HCT116 (cell line): ENCODE results near the gene ZNF624. TPM values are rescaled to one million over a fixed set of nuclear protein-coding genes. Genes with fewer than 3 reads are reported as not detected.

Experiments
- ATAC-seq: fragments of 200-7000 bp; cut with Tn5 transposase; 2 replicates; pipeline ENCODE4 v1.9.1; 2020; ENCODE audit warnings: mild to moderate bottlenecking, moderate library complexity
- BruUV-seq: library from RNA; stranded (reverse); fragments of 400-500 nt; replicated peaks from 2 replicates; lab custom pipeline; 2021; lab: Mats Ljungman, UMichigan
- CTCF ChIA-PET: fragments of 300-600 bp; sonication (Branson Sonifier 250); formaldehyde crosslinking; loops from one replicate; lab custom pipeline; 2021; ENCODE audit warnings: antibody characterized with exemption; lab: Charles Lee
- POLR2A ChIA-PET: fragments of 300-600, 350-600 bp; sonication (Branson Sonifier 250); formaldehyde crosslinking; loops from one replicate; lab custom pipeline; 2021; ENCODE audit warnings: antibody characterized with exemption; lab: Charles Lee
- RAD21 ChIA-PET, 2 experiments: fragments of 300-600 bp; sonication (Branson Sonifier 250); formaldehyde crosslinking; loops; one replicate each; lab custom pipeline; 2023; ENCODE audit warnings: low total read pairs in 2 of 2; ENCODE audit not compliant: uncharacterized antibody in 2 of 2, unreplicated experiment in 2 of 2, low non-redundant PET in 1 of 2; lab: Charles Lee
- DNase-seq: peaks from one replicate; pipeline ENCODE4 v3.0.0-alpha.2; 2010; ENCODE audit warnings: low read depth, low spot score
- H2AFZ ChIP-seq: fragments of 200-600 bp; shearing (Covaris generic), sonication (generic); 2 replicates; pipeline ENCODE4 v1.6.1; 2017; ENCODE audit warnings: low read depth, mixed run types, mixed read lengths, antibody characterized with exemption, low read length; ENCODE audit not compliant: poor library complexity, severe bottlenecking
- H3K27ac ChIP-seq: 2 replicates; pipeline ENCODE4 v1.5.1; 2012; ENCODE audit warnings: low read depth, low read length
- H3K27me3 ChIP-seq: fragments of 200-600 bp; sonication (generic); 2 replicates; pipeline ENCODE4 v1.6.1; 2016; ENCODE audit warnings: mixed run types, low read length, mixed read lengths; ENCODE audit not compliant: insufficient read depth
- H3K36me3 ChIP-seq, 2 experiments: fragments of 200-500 bp in 1 of 2; fragments of 200-600 bp in 1 of 2; sonication (Bioruptor generic) in 1 of 2; sonication (generic) in 1 of 2; 2 replicates each; pipeline versions ENCODE4 v1.5.1 to v1.6.1; 2014 to 2016; ENCODE audit warnings: low read length in 2 of 2, inconsistent platforms in 1 of 2, mixed read lengths in 1 of 2, mixed run types in 1 of 2; ENCODE audit not compliant: insufficient read depth in 2 of 2, control insufficient read depth in 1 of 2
- H3K4me1 ChIP-seq, 2 experiments: fragments of 200-600 bp in 1 of 2; sonication (generic) in 1 of 2; 2 replicates each; pipeline versions ENCODE4 v1.5.1 to v1.6.1; 2012 to 2017; ENCODE audit warnings: low read length in 2 of 2, inconsistent platforms in 1 of 2, mild to moderate bottlenecking in 1 of 2, mixed read lengths in 1 of 2, mixed run types in 1 of 2, moderate library complexity in 1 of 2; ENCODE audit not compliant: insufficient read depth in 2 of 2, control insufficient read depth in 1 of 2
- H3K4me2 ChIP-seq: fragments of 200-600 bp; sonication (generic); 2 replicates; pipeline ENCODE4 v1.6.1; 2017; ENCODE audit warnings: mixed run types, low read length, mixed read lengths
- H3K4me3 ChIP-seq, 2 experiments: fragments of 200-600 bp in 1 of 2; sonication (generic) in 1 of 2; replicated peaks in 1 of 2; 2 replicates each; pipeline ENCODE4 v1.5.1; 2011 to 2016; ENCODE audit warnings: low read length in 2 of 2, control low read depth in 1 of 2, low read depth in 1 of 2, mild to moderate bottlenecking in 1 of 2, mixed read lengths in 1 of 2, mixed run types in 1 of 2
- H3K79me2 ChIP-seq: fragments of 200-600 bp; sonication (generic); 2 replicates; pipeline ENCODE4 v1.6.1; 2017; ENCODE audit warnings: mild to moderate bottlenecking, mixed run types, low read length, moderate library complexity, mixed read lengths; ENCODE audit not compliant: insufficient read depth
- H3K9ac ChIP-seq: fragments of 200-600 bp; sonication (generic); 2 replicates; pipeline ENCODE4 v1.6.1; 2016; ENCODE audit warnings: low read length, mixed read lengths
- H3K9me2 ChIP-seq: fragments of 200-600 bp; sonication (generic), shearing (Covaris generic); 2 replicates; pipeline ENCODE4 v1.6.1; 2017; ENCODE audit warnings: mixed run types, mild to moderate bottlenecking, moderate library complexity; ENCODE audit not compliant: insufficient read depth
- H3K9me3 ChIP-seq, 2 experiments: fragments of 200-500 bp in 1 of 2; fragments of 200-600 bp in 1 of 2; sonication (Bioruptor generic) in 1 of 2; sonication (generic) in 1 of 2; 2 replicates each; pipeline ENCODE4 v1.6.1; 2014 to 2017; ENCODE audit warnings: low read length in 2 of 2, mixed read lengths in 2 of 2, inconsistent platforms in 1 of 2, low read depth in 1 of 2, mild to moderate bottlenecking in 1 of 2, mixed run types in 1 of 2, moderate library complexity in 1 of 2; ENCODE audit not compliant: control insufficient read depth in 1 of 2, insufficient read depth in 1 of 2
- H4K20me1 ChIP-seq: fragments of 200-600 bp; sonication (generic), shearing (Covaris generic); 2 replicates; pipeline ENCODE4 v1.6.1; 2017; ENCODE audit warnings: mixed run types, mild to moderate bottlenecking, moderate library complexity; ENCODE audit not compliant: insufficient read depth
- CBX3 ChIP-seq: IDR thresholded peaks from 2 replicates; pipeline ENCODE4 v1.6.1; 2012; ENCODE audit warnings: low read depth
- CTCF ChIP-seq, 3 experiments: fragments of 200-600 bp in 1 of 3; sonication (generic) in 1 of 3; IDR thresholded peaks in 2 of 3; conservative IDR thresholded peaks in 1 of 3; 2 replicates each; pipeline ENCODE4 v1.5.1; 2012 to 2017; ENCODE audit warnings: low read depth in 2 of 3, low read length in 2 of 3, antibody characterized with exemption in 1 of 3, borderline replicate concordance in 1 of 3, control low read depth in 1 of 3, mild to moderate bottlenecking in 1 of 3, mixed read lengths in 1 of 3, mixed run types in 1 of 3, moderate library complexity in 1 of 3; ENCODE audit not compliant: insufficient read depth in 1 of 3
- EGR1 ChIP-seq: IDR thresholded peaks from 2 replicates; pipeline ENCODE4 v1.6.1; 2012; ENCODE audit warnings: low read depth
- ELF1 ChIP-seq: IDR thresholded peaks from 2 replicates; pipeline ENCODE4 v1.6.1; 2012; ENCODE audit warnings: low read depth, borderline replicate concordance
- EZH2 ChIP-seq: fragments of 200-600 bp; sonication (generic); IDR thresholded peaks from 2 replicates; pipeline ENCODE4 v1.6.1; 2017; ENCODE audit warnings: antibody characterized with exemption, mixed run types
- EZH2phosphoT487 ChIP-seq: fragments of 200-600 bp; IDR thresholded peaks from 2 replicates; pipeline ENCODE4 v1.6.1; 2018; ENCODE audit warnings: antibody characterized with exemption, borderline replicate concordance
- FOSL1 ChIP-seq: IDR thresholded peaks from 2 replicates; pipeline ENCODE4 v1.6.1; 2012; ENCODE audit warnings: low read depth
- JUND ChIP-seq: IDR thresholded peaks from 2 replicates; pipeline ENCODE4 v1.6.1; 2012
- POLR2AphosphoS5 ChIP-seq: IDR thresholded peaks from 2 replicates; pipeline ENCODE4 v1.6.1; 2011; ENCODE audit warnings: mild to moderate bottlenecking, low read depth, low read length, moderate library complexity
- RAD21 ChIP-seq: IDR thresholded peaks from 2 replicates; pipeline ENCODE4 v1.6.1; 2012; ENCODE audit warnings: low read depth, mild to moderate bottlenecking
- SP1 ChIP-seq: IDR thresholded peaks from 2 replicates; pipeline ENCODE4 v1.6.1; 2012; ENCODE audit warnings: low read depth
- TCF7L2 ChIP-seq: IDR thresholded peaks from 2 replicates; pipeline ENCODE4 v1.7.0; 2011; ENCODE audit warnings: borderline replicate concordance, inconsistent platforms; ENCODE audit not compliant: insufficient read depth, insufficient read length; ENCODE audit errors: extremely low read depth
- YY1 ChIP-seq: IDR thresholded peaks from 2 replicates; pipeline ENCODE4 v1.6.1; 2011; ENCODE audit warnings: low read length, low read depth, moderate library complexity, mild to moderate bottlenecking; ENCODE audit not compliant: insufficient replicate concordance; ENCODE audit errors: extremely low read depth
- ZFX ChIP-seq: fragments of 450-650 bp; IDR thresholded peaks from 2 replicates; pipeline ENCODE4 v1.6.1; 2017
- intact Hi-C: fragments of 100-400 bp; cut with micrococcal nuclease; formaldehyde crosslinking; loops from 2 replicates; pipeline ENCODE4 v1.10.0; 2022
- total RNA-seq: library from RNA; stranded (reverse); gene quantifications from one replicate; pipeline ENCODE4 v1.2.1, GENCODE V29; 2021; ENCODE audit not compliant: unreplicated experiment
- TF ChIP-seq, protein P1 (sequence below): IDR thresholded peaks from 2 replicates; pipeline ENCODE4 v1.6.1; 2011; ENCODE audit warnings: mild to moderate bottlenecking, low read length, moderate library complexity; ENCODE audit not compliant: insufficient replicate concordance; ENCODE audit errors: extremely low read depth

The ZNF624 gene
- total RNA-seq, 1 experiment from 2014 or later, result 2.9 TPM

DNA sequence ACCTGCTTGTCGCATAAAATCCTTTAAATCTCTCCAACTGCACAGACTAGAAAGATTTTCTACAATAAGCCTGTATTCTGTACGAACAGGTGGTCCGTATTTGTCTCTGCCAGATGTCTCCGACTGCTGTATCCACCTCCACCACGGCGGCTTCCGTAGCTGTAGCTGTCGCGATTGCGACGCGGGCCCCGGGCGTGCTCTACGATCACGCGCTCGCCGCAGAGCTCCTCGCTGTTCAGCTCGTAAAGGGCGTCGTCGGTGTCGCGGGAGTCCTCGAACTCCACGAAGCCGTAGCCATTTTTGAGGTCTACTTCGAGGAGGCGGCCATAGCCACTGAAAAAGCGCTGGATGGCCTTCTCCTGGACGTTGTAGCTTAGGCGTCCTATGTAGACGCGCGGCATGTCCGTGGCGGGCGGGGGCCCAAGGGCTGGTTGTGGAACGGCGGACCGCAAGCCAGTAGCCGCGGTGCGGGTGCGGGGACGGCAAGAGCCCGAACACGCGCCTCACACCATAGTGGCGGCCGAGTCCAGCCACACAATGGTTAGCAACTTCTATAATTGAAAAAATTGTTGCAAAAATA lies 36.1 kb downstream of the ZNF624 start:
- POLR2A ChIA-PET, result no interaction called here

More for the DNA sequence above, 36.1 kb downstream of the ZNF624 start:
- no peak overlapping the region for H2AFZ ChIP-seq
- no peak overlapping the region for H3K4me2 ChIP-seq
- ChIA-PET CTCF (no interaction called here), RAD21 (no interaction called here)
- H3K4me3 ChIP-seq, result no peak overlapping the region
- ATAC-seq (no peak), DNase-seq (no peak)
- H3K36me3 ChIP-seq, result no peaks in the 10 kb centered on the region; a peak in 1 of 4 replicates
- peaks cover 22 to 31% of the 10 kb centered on the region in 2 experiments; a peak in 3 of 4 replicates for H3K9me3 ChIP-seq
- no peaks in the 10 kb centered on the region for H4K20me1 ChIP-seq
- BruUV-seq, result no TSS peak
- TF ChIP-seq EZH2phosphoT487 (no peak), FOSL1 (no peak), ZFX (no peak), EZH2 (no peak), RAD21 (no peak), POLR2AphosphoS5 (no peak), EGR1 (no peak), YY1 (no peak), CTCF (IDR thresholded peaks at IDR 0.05 in 2 of 3, conservative IDR thresholded peaks at IDR 0.05 in 1 of 3; ENCODE audit: borderline replicate concordance in 1 of 3, insufficient read depth in 1 of 3, low read depth in 2 of 3, low read length in 2 of 3) (no peak), SP1 (no peak), TCF7L2 (no peak), JUND (no peak), CBX3 (no peak), ELF1 (no peak)
- TF ChIP-seq, protein P1, sequence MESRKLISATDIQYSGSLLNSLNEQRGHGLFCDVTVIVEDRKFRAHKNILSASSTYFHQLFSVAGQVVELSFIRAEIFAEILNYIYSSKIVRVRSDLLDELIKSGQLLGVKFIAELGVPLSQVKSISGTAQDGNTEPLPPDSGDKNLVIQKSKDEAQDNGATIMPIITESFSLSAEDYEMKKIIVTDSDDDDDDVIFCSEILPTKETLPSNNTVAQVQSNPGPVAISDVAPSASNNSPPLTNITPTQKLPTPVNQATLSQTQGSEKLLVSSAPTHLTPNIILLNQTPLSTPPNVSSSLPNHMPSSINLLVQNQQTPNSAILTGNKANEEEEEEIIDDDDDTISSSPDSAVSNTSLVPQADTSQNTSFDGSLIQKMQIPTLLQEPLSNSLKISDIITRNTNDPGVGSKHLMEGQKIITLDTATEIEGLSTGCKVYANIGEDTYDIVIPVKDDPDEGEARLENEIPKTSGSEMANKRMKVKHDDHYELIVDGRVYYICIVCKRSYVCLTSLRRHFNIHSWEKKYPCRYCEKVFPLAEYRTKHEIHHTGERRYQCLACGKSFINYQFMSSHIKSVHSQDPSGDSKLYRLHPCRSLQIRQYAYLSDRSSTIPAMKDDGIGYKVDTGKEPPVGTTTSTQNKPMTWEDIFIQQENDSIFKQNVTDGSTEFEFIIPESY, result no peak
- H3K27ac ChIP-seq, result no peak overlapping the region
- H3K4me1 ChIP-seq, result no peaks in the 10 kb centered on the region
- H3K9me2 ChIP-seq, result no peaks in the 10 kb centered on the region
- intact Hi-C loops, result no loop called here
- no peaks in the 10 kb centered on the region for H3K27me3 ChIP-seq
- no peak overlapping the region for H3K9ac ChIP-seq
- H3K79me2 ChIP-seq, result no peaks in the 10 kb centered on the region
